Activated CD4-positive, alpha-beta memory T cell treated with anti-CD3 and anti-CD28 coated beads for 36 hours (primary cell): ENCODE measurements around the gene DECR2. TPM values are rescaled to one million over a fixed set of nuclear protein-coding genes. Genes with fewer than 3 reads are reported as not detected.
"Not testable (repeated sequence)": the region's sequence is repeated elsewhere in the genome, so short reads cannot be mapped to it uniquely, and the experiment has no call there.

Source experiments
- CTCF ChIA-PET: fragments of 350-600 bp; sonication (Branson Sonifier 250); formaldehyde crosslinking; loops from one replicate; lab custom pipeline; 2021; ENCODE audit warnings: antibody characterized with exemption, inconsistent platforms; lab: Charles Lee
- POLR2A ChIA-PET: fragments of 350-600 bp; sonication (Branson Sonifier 250); formaldehyde crosslinking; loops from one replicate; lab custom pipeline; 2021; ENCODE audit warnings: antibody characterized with exemption; lab: Charles Lee
- DNase-seq: peaks from one replicate; pipeline ENCODE4 v3.0.0-alpha.2; 2020
- H3K27ac Mint-ChIP-seq: one replicate; pipeline ENCODE4 v1.8.0; 2021; ENCODE audit warnings: mixed read lengths
- H3K27me3 Mint-ChIP-seq: one replicate; pipeline ENCODE4 v1.8.0; 2021; ENCODE audit warnings: mixed read lengths
- H3K36me3 Mint-ChIP-seq: one replicate; pipeline ENCODE4 v1.8.0; 2021; ENCODE audit warnings: mixed read lengths
- H3K4me1 Mint-ChIP-seq: one replicate; pipeline ENCODE4 v1.8.0; 2021; ENCODE audit warnings: low read depth, mixed read lengths
- H3K4me3 Mint-ChIP-seq: one replicate; pipeline ENCODE4 v1.8.0; 2021; ENCODE audit warnings: mild to moderate bottlenecking, mixed read lengths
- H3K9me3 Mint-ChIP-seq: one replicate; pipeline ENCODE4 v1.8.0; 2021; ENCODE audit warnings: mixed read lengths
- intact Hi-C: fragments of 100-400 bp; cut with micrococcal nuclease; formaldehyde crosslinking; loops from one replicate; pipeline ENCODE4 v1.15.1; 2023
- total RNA-seq, 2 experiments: library from RNA; stranded (reverse); gene quantifications; one replicate each; pipeline ENCODE4 v1.2.3, GENCODE V29; 2021

Gene DECR2
- total RNA-seq, 2 experiments from 2014 or later, result 8.5 to 8.8 TPM

DNA sequence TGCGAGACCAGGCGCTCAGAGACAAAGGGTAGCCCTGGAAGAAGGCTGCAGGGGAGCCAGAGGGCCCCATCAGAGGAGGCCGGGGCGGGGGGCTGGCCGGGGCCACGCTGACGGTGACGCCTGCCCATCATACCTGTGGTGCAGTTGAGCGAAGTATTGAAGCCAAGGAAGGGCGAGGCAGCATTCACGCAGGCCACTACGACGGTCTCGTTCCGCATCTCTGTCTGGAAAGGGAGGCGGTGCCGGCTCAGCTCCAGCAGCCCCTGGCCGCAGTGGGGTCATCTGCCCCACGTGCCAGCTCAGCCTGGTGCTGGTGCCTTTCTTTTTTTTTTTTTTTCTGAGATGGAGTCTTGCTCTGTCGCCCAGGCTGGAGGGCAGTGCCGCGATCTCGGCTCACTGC lies 26.5 kb upstream of the DECR2 start:
- CTCF ChIA-PET, result no interaction called here
- POLR2A ChIA-PET, result no interaction called here
- intact Hi-C loops, result no loop called here
- no peak overlapping the region for H3K4me3 Mint-ChIP-seq
- H3K4me1 Mint-ChIP-seq, result peaks cover 14% of the 10 kb centered on the region
- no peak overlapping the region for H3K27ac Mint-ChIP-seq
- peaks cover 6% of the 10 kb centered on the region for H3K36me3 Mint-ChIP-seq
- no peaks in the 10 kb centered on the region for H3K27me3 Mint-ChIP-seq
- no peaks in the 10 kb centered on the region for H3K9me3 Mint-ChIP-seq
- DNase-seq, result no peak

DNA sequence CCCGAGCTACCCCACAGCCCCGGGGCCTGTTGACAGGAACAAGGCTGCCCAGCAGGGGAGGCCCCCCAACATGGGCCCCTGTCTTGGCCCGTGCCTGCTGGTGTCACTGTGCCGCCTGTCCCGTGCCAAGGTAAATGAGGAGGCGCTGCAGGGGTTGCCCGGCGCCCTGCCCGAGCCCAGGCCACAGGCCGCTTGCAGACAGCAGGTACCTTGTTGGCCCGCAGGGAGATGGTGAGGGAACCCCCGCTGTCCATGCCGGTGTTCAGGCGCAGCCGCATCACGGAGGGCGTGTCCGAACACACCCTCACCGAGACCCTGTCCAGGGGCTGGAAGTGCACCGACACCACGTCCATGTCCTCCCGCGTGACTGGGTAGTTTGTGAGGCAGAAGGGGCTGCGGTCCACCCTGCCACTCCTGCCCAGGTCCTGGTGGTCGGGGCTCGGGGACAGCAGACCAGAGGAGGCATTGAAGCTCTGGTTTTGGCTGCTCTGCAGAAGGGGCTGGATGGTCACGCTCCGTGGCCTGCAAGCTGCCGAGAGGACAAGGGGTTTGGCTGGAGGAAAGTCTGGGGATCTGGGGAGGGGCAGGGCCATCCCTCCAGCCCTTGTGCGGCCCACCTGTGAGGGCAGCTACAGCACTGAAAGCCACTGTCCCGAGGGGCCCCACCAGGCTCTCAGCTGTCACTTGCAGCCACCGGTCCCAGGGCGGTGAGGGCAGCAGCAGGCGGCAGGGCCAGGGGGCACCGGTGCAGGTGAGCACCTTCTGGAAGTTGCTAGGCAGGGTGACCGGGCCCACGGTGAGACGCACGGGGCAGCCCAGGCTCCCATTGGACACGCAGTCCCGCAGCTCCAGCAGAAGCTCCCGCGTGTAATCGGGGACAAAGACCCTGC lies 25.5 kb upstream of the DECR2 start:
- Mint-ChIP-seq H3K36me3 (peaks cover 3% of the 10 kb centered on the region), H3K27ac (no peak overlapping the region), H3K9me3 (no peaks in the 10 kb centered on the region), H3K4me3 (no peak overlapping the region), H3K4me1 (peaks cover 10% of the 10 kb centered on the region), H3K27me3 (no peaks in the 10 kb centered on the region)
- intact Hi-C loops, result no loop called here
- no peak for DNase-seq
- ChIA-PET CTCF (no interaction called here), POLR2A (no interaction called here)

DNA sequence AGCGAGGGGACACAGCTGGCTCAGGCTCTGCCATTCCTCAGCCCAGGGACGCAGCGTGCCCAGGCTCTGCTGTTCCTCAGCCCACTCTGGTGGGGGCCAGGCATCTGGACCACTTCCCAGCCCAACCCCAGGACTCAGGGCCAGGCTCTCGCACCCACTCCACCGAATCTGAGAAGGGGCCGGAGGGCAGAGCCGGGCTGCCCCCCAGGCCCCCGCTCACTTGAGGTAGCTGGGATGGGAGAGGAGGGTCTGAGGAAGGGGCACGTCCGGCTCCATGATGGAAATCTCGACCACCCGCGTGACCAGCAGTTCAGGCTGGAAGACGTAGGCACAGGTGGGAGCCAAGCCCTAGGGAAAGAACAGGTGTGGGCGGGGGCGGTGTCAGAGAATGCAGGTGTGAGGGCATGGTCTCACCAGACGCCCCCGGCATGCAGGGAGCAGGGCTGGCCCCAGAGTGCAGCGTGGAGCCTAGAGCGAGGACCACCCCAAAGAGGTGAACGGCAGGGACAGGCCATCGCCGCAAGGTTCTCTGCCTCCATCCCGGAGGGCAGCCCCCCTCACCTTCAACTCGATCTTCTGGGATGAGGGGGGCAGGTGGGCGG lies 24.8 kb upstream of the DECR2 start:
- H3K9me3 Mint-ChIP-seq, result no peaks in the 10 kb centered on the region
- intact Hi-C loops, result no loop called here
- peaks cover under 1% of the 10 kb centered on the region for H3K36me3 Mint-ChIP-seq
- POLR2A ChIA-PET, result no interaction called here
- CTCF ChIA-PET, result no interaction called here
- H3K27ac Mint-ChIP-seq, result no peak overlapping the region
- peaks cover 10% of the 10 kb centered on the region for H3K4me1 Mint-ChIP-seq
- no peak for DNase-seq
- H3K4me3 Mint-ChIP-seq, result no peak overlapping the region
- no peaks in the 10 kb centered on the region for H3K27me3 Mint-ChIP-seq

DNA sequence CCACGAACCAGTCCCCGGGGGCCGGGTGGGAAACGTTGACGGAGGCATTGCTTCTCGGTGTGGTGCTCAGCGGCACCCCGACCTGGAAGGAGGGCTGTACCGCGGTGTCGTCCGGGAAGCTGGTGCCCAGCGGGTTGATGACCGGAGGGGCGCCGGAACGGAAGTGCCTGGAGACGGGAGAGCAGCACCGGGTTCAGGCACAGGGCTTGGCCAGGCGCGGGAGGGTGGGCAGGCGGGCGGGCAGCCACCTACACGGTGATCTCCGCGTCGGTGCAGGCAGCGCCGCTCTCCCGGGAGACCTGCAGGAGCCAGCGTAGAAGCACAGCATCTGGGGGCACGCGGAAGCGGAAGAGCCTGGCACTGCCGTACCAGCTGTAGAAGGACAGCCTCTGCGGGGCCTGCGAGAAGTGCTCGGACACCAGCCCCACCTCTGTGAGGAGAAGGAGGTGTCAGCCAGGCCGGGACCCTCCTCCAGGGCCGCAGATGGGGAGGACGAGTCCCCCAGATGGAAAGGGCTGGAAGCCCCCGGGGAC lies 24.2 kb upstream of the DECR2 start:
- H3K4me3 Mint-ChIP-seq, result no peak overlapping the region
- peaks cover 12% of the 10 kb centered on the region for H3K4me1 Mint-ChIP-seq
- DNase-seq, result no peak
- no peak overlapping the region for H3K27ac Mint-ChIP-seq
- no peaks in the 10 kb centered on the region for H3K9me3 Mint-ChIP-seq
- H3K36me3 Mint-ChIP-seq, result no peaks in the 10 kb centered on the region
- intact Hi-C loops, result no loop called here
- ChIA-PET POLR2A (no interaction called here), CTCF (no interaction called here)
- H3K27me3 Mint-ChIP-seq, result no peaks in the 10 kb centered on the region

DNA sequence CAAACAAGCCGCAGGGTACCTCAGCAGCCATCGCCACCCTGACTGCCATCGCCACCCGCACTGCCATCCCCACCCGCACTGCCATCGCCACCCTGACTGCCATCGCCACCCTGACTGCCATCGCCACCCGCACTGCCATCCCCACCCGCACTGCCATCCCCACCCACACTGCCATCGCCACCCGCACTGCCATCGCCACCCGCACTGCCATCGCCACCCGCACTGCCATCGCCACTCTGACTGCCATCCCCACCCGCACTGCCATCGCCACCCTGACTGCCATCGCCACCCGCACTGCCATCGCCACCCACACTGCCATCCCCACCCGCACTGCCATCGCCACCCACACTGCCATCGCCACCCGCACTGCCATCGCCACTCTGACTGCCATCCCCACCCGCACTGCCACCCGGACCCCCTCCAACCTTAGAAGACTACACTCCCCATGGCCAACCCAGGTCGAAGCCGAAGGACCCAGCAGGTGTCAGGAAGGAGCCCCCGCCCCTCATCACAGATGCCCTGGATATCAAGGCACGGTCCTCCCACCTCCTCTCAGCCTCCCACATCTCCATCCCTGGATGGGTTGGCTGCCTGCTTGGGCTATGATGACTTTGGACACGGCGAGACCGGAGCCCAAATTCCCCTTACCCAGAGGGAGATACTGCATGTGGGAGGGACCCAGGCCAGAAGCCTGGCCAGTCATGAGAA lies 23.4 kb upstream of the DECR2 start:
- H3K4me3 Mint-ChIP-seq, POLR2A ChIA-PET, DNase-seq, intact Hi-C loops, H3K27ac Mint-ChIP-seq, H3K9me3 Mint-ChIP-seq, H3K27me3 Mint-ChIP-seq, H3K36me3 Mint-ChIP-seq, CTCF ChIA-PET: not testable (repeated sequence)
- H3K4me1 Mint-ChIP-seq, result peaks cover 18% of the 10 kb centered on the region

DNA sequence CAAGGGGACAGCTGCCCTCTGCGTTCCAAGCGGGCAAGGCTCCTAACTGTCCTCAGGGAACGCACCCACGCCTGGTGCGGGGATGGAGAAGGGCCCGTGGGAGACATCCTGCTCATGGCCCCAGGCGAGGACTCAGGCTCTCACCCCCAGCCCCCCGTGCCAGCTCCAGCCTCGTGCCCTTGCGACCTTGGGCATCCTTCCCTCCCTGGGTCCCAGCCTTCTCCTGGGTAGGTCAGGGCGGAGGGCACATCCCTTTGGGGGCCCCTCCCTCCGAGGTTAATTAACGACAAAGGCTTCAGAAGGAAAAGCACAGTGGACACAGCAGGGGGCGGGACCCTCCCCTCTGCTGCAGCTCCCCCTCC lies 22.9 kb upstream of the DECR2 start:
- H3K27ac Mint-ChIP-seq, result no peak overlapping the region
- H3K36me3 Mint-ChIP-seq, result no peaks in the 10 kb centered on the region
- no peak overlapping the region for H3K4me3 Mint-ChIP-seq
- no peaks in the 10 kb centered on the region for H3K27me3 Mint-ChIP-seq
- POLR2A ChIA-PET, result no interaction called here
- DNase-seq, result no peak
- intact Hi-C loops, result no loop called here
- peaks cover 22% of the 10 kb centered on the region for H3K4me1 Mint-ChIP-seq
- H3K9me3 Mint-ChIP-seq, result no peaks in the 10 kb centered on the region
- CTCF ChIA-PET, result no interaction called here

DNA sequence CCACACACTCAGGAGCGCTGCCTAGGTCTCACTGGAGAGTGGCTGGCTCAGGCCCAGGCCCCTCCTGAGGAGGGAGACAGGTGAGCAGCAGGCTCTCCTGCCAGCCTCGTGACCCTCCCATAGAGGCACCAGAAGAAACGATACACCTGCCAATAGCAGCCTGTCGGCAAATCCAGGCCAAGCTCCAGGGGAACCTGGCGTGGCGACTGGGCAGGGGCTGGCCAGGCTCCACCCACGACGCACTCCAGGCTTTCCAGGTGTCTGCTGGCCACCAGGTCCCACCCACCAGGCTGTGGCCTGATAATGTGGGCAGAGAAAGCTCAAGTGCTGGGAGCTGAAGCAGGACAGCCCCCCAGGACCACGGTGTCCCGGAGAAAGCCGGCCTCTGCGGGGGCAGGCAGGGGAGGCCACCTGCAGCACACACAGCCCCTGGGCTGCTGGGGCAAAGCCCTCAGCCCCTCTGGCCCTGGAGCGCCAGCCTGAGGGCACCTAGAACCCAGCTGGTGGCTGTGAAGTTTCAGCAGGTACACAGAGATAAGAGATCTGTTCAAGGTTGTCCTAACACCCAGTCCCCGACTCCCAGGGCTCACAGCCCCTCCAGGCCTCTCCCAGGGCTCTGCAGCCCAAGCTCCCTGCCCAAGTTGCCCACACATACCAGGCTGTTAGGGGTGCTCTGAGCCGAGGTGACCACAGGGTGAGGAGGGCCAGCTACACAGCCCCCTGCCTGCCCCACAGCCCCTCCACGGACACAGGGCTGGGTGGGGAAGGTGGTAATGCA lies 22.3 kb upstream of the DECR2 start:
- intact Hi-C loops, result no loop called here
- no peaks in the 10 kb centered on the region for H3K36me3 Mint-ChIP-seq
- peak overlapping the region; percentile 67 for H3K4me3 Mint-ChIP-seq
- H3K27me3 Mint-ChIP-seq, result no peaks in the 10 kb centered on the region
- no peaks in the 10 kb centered on the region for H3K9me3 Mint-ChIP-seq
- POLR2A ChIA-PET, result no interaction called here
- H3K4me1 Mint-ChIP-seq, result peaks cover 22% of the 10 kb centered on the region
- CTCF ChIA-PET, result no interaction called here
- DNase-seq, result no peak
- H3K27ac Mint-ChIP-seq, result no peak overlapping the region

DNA sequence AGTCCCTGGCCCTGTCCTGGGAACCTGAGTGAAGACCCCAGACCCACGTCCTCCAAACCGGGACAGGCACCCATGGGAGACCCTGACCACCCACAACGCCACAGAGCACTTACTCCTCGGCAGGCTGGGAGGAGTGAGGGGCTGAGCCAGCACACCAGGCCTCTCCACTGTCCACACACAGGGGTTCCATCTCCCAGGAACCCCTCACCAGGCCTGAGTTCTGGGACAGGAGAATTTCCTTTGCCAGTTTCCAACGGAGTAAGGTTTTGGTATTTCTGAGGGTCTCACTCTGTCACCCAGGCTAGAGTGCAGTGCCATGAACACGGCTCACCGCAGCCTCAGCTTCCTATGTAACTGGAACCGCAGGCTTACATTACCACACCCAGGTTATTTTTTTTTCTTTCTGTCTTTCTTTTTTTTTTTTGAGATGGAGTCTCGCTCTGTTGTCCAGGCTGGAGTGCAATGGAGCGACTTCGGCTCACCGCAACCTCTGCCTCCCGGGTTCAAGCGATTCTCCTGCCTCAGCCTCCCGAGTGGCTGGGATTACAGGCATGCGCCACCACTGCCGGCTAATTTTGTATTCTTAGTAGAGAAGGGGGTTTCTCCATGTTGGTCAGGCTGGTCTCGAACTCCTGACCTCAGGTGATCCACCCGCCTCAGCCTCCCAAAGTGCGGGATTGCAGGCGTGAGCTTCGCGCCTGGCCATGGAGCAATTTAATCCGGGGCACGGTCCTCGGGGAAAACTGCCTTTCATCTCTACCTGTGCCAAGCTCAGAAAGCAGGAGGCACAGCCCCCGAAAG lies 21.5 kb upstream of the DECR2 start:
- ChIA-PET CTCF (interaction anchor here (0.6 to 3.5 kb wide), 3 partner anchors 12 to 273 kb away, joined by 3 to 10 read pairs (median 3); no protein-coding TSS in a partner anchor), POLR2A (interaction anchor here (1.3 kb wide), 1 partner anchor 9 kb away, joined by 5 read pairs; the partner anchor contains the start of gene MRPL28)
- no peaks in the 10 kb centered on the region for H3K27me3 Mint-ChIP-seq
- H3K36me3 Mint-ChIP-seq, result no peaks in the 10 kb centered on the region
- DNase-seq, result no peak
- peaks cover 22% of the 10 kb centered on the region for H3K4me1 Mint-ChIP-seq
- peak overlapping the region; percentile 38 for H3K27ac Mint-ChIP-seq
- peak overlapping the region; percentile 67 for H3K4me3 Mint-ChIP-seq
- intact Hi-C loops, result no loop called here
- no peaks in the 10 kb centered on the region for H3K9me3 Mint-ChIP-seq

DNA sequence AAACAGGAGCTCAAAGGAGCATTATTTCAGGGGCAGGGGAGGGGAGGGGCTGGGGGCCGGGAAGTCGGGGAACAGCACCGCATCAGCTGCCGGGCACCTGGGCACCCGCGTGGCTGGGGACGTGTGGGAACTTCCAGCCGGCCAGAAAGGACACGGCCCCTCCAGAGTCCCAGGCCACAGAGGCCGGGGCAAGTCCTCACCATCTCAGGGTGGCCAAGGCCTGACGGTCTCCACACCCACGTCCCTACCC lies 21.0 kb upstream of the DECR2 start:
- no peaks in the 10 kb centered on the region for H3K27me3 Mint-ChIP-seq
- H3K4me1 Mint-ChIP-seq, result peaks cover 22% of the 10 kb centered on the region
- H3K9me3 Mint-ChIP-seq, result no peaks in the 10 kb centered on the region
- ChIA-PET POLR2A (interaction anchor here (1.3 kb wide), 1 partner anchor 10 kb away, joined by 5 read pairs; the partner anchor contains the start of gene MRPL28), CTCF (interaction anchor here (0.6 to 3.5 kb wide), 3 partner anchors 11 to 273 kb away, joined by 3 to 10 read pairs (median 3); no protein-coding TSS in a partner anchor)
- no peak for DNase-seq
- peak overlapping the region; percentile 68 for H3K4me3 Mint-ChIP-seq
- H3K36me3 Mint-ChIP-seq, result no peaks in the 10 kb centered on the region
- intact Hi-C loops, result no loop called here
- no peak overlapping the region for H3K27ac Mint-ChIP-seq

DNA sequence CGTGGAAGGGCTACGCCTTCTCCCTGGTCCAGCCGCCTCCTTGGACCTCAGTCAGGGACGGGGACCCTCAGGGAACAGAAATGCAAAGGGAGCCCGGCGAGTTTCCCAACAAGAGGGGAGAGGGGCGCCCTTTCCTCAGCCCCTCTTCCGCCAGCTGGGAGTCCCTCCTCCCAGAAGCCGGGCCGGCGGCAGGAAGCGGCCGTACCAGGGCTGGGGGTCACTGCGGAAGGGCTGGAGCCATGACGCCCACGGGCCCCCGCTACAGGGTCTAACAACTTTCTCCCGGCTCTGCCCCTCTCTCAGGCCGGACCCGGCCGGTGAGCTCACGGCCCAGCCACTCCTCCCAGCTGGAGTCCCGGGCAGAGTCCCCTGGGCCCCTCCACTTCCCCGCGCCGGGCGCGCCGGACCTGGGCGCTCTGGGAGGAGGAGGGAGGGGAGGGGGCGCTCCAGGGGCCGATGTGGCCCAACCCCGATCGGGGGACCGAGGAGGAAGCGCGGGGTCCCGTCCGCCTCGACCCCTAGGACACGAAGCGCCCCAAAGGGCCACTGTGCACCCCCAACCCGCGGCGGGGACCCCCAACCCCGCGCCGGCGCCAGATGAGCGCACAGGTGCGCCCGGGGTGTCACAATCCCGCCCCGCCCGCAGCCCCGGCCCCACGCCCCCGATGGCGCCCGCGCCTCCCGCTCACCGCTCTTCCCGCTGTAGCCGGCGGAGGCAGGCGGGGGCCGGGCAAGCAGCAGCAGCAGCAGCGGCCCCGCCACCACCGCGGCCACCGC lies 20.5 kb upstream of the DECR2 start:
- Mint-ChIP-seq H3K36me3 (no peaks in the 10 kb centered on the region), H3K4me3 (peak overlapping the region; percentile 68), H3K27me3 (no peaks in the 10 kb centered on the region), H3K9me3 (no peaks in the 10 kb centered on the region), H3K27ac (no peak overlapping the region), H3K4me1 (peaks cover 22% of the 10 kb centered on the region)
- CTCF ChIA-PET, result interaction anchor here (0.6 to 3.5 kb wide), 2 partner anchors 11 to 274 kb away, joined by 3 to 10 read pairs; no protein-coding TSS in a partner anchor
- DNase-seq, result no peak
- intact Hi-C loops, result no loop called here
- POLR2A ChIA-PET, result interaction anchor here (1.3 kb wide), 1 partner anchor 10 kb away, joined by 5 read pairs; the partner anchor contains the start of gene MRPL28
